ENCODE results near the gene DCLK2. TPM values are rescaled to one million over a fixed set of nuclear protein-coding genes. Genes with fewer than 3 reads are reported as not detected.

Gene DCLK2
- total and polyA plus RNA-seq, 2 of the 13 experiments (the other 11 are each of a cell fraction or from before 2014, with no cell fraction given): not detected

DNA sequence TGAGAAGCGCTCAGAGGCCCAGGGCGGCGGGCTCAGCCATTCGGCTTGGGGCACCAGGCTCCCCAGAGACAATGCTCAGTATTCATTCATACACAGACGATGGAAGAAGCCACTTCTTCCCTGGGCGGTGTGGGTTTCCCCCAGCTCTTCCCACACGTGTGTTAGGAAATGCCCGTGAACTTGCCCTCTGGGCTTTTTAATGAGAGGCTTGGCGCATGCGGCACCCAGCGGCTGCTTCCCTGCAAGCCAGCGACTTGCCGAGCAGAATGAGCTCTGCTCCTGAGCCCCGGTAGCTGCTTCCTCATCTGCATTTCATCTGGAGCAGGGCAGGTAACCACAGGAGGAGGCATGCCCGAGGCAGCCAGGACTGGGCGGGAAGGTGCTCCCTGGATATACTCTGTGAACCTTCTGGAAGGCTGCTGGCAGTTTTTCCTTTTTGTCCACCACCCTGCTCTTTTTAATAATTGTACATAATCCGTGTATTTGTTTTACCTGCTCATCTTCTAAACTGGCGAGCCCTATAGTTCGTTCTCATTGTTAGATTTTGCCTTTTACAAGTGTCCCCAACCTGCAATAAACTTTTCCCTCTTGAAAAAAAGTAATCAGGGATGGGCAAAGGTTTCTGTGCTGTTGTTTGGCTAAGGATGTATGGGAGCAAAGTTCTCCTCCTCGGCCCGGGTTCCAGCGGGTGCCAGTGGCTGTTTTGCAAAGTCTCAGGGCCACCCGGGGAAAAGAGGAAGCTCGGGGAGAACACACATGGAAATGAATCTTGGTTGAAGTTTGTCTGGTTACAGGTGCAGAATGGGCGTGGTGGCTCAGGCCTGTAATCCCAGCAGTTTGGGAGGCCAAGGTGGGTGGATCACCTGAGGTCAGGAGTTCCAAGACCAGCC, 178.8 kb downstream of the DCLK2 start (continued):
- TF ChIP-seq GABPB1 (CRISPR knock-in tag; IDR thresholded peaks at IDR 0.05) (no peak), RCOR2 (CRISPR knock-in tag; IDR thresholded peaks at IDR 0.05) (no peak), HOXA5 (CRISPR knock-in tag; IDR thresholded peaks at IDR 0.05) (no peak), ASH2L (IDR thresholded peaks at IDR 0.05; ENCODE audit: insufficient read length, low read depth, low read length) (no peak), NR2F2 (IDR thresholded peaks at IDR 0.05; ENCODE audit: borderline replicate concordance, low read depth) (no peak), ZNF12 (CRISPR knock-in tag; IDR thresholded peaks at IDR 0.05) (no peak), ZNF44 (CRISPR knock-in tag; IDR thresholded peaks at IDR 0.05) (no peak), PHF21A (CRISPR knock-in tag; IDR thresholded peaks at IDR 0.05) (peak; percentile 49; the same call in 1 of the 2 replicates), IKZF1 (IDR thresholded peaks at IDR 0.05) (no peak), MED8 (CRISPR knock-in tag; IDR thresholded peaks at IDR 0.05; ENCODE audit: insufficient replicate concordance) (no peak), ZKSCAN8 (CRISPR knock-in tag; IDR thresholded peaks at IDR 0.05; ENCODE audit: borderline replicate concordance) (no peak), FUBP1 (CRISPR knock-in tag; IDR thresholded peaks at IDR 0.05; ENCODE audit: borderline replicate concordance) (no peak), PREB (CRISPR knock-in tag; IDR thresholded peaks at IDR 0.05) (no peak), ZBTB21 (CRISPR knock-in tag; IDR thresholded peaks at IDR 0.05) (no peak), ZNF660 (CRISPR knock-in tag; IDR thresholded peaks at IDR 0.05; ENCODE audit: borderline replicate concordance, low read depth) (no peak), ZNF256 (CRISPR knock-in tag; conservative IDR thresholded peaks at IDR 0.05) (no peak), ZNF225 (CRISPR knock-in tag; IDR thresholded peaks at IDR 0.05) (no peak; the same call in 1 of the 2 replicates), MED13 (CRISPR knock-in tag; IDR thresholded peaks at IDR 0.05) (no peak), ZSCAN31 (CRISPR knock-in tag; IDR thresholded peaks at IDR 0.05; ENCODE audit: low read depth) (no peak), MEIS2 (CRISPR knock-in tag; IDR thresholded peaks at IDR 0.05) (no peak), SAP130 (CRISPR knock-in tag; IDR thresholded peaks at IDR 0.05; ENCODE audit: low read depth) (0 out of 2 replicates have a peak, but pooled peaks have one; percentile 22), ZNF331 (CRISPR knock-in tag; IDR thresholded peaks at IDR 0.05) (peak; percentile 13; the same call in 1 of the 2 replicates), ZNF10 (CRISPR knock-in tag; IDR thresholded peaks at IDR 0.05; ENCODE audit: borderline replicate concordance, low read depth) (no peak), ZNF180 (CRISPR knock-in tag; IDR thresholded peaks at IDR 0.05; ENCODE audit: borderline replicate concordance, low read depth) (no peak)
- TF ChIP-seq, protein P1, sequence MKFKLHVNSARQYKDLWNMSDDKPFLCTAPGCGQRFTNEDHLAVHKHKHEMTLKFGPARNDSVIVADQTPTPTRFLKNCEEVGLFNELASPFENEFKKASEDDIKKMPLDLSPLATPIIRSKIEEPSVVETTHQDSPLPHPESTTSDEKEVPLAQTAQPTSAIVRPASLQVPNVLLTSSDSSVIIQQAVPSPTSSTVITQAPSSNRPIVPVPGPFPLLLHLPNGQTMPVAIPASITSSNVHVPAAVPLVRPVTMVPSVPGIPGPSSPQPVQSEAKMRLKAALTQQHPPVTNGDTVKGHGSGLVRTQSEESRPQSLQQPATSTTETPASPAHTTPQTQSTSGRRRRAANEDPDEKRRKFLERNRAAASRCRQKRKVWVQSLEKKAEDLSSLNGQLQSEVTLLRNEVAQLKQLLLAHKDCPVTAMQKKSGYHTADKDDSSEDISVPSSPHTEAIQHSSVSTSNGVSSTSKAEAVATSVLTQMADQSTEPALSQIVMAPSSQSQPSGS (CRISPR knock-in tag; IDR thresholded peaks at IDR 0.05): no peak
